Putamen (tissue), 1 donor: ENCODE results near the gene PSMB5.

Experiments
- DNase-seq: peaks from one replicate; pipeline ENCODE4 v3.0.0-alpha.2; 2016; ENCODE audit warnings: low spot score

The PSMB5 gene

DNA sequence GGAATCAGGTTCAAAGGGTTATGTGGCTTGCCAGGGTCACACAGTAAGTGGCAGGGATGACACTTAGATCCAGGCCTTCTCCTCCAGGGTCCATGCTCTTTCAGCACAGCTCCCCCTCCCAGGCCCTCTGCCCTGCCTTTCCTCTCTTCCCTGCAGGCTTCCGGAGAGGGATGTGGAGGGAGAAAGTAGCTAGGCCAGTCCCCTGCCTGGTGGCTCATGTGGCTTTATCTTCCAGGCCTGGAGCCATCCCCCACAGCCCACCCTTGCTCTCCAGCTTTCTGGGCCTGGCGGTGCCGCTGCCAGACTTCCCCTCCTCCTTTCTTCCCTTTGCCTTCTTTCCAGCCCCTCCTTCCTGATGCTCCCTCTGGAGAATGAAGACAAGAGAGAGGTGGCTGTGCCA, 9.1 kb upstream of the PSMB5 start:
- DNase-seq, result no peak

DNA sequence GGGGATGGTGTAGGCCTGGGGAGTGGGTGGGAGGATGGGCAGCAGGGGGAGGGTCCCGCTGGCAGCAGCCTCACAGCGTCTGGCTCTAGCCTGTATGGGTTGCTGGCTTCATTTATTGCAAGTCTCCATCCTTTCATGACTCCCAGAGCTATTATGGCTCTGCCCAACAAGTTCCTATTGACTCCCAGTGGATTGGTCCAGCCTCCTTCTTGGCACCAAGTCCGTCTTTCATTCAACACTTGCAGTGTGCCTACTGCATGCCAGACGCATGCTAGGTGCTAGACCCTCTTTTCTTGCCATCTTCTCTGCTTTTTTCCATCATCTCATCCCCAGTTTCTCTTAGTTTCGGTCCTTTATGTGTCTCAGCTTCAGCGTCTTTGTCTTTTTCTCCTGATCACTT, 8.4 kb upstream of the PSMB5 start:
- DNase-seq, result no peak

DNA sequence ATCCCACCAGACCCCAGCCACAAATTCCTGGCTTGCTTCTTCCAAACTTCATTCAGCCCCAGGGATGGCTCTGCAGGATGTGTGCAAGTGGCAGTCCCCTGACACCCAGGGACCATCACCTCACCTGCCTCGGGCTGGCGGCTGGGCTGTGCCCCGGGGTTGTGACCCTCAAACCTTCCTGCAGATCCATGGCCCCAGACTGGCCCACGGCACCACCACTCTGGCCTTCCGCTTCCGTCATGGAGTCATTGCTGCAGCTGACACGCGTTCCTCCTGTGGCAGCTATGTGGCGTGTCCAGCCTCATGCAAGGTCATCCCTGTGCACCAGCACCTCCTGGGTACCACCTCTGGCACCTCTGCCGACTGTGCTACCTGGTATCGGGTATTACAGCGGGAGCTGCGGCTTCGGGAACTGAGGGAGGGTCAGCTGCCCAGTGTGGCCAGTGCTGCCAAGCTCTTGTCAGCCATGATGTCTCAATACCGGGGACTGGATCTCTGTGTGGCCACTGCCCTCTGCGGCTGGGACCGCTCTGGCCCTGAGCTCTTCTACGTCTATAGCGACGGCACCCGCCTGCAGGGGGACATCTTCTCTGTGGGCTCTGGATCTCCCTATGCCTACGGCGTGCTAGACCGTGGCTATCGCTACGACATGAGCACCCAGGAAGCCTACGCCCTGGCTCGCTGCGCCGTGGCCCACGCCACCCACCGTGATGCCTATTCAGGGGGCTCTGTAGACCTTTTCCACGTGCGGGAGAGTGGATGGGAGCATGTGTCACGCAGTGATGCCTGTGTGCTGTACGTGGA, 7.7 kb upstream of the PSMB5 start, which contains the start of gene PSMB11:
PSMB11 (plus strand) TSS at position 51 of the 804 bp plus-strand sequence; CDS start at position 65, 14 bp downstream.
- DNase-seq, result no peak

DNA sequence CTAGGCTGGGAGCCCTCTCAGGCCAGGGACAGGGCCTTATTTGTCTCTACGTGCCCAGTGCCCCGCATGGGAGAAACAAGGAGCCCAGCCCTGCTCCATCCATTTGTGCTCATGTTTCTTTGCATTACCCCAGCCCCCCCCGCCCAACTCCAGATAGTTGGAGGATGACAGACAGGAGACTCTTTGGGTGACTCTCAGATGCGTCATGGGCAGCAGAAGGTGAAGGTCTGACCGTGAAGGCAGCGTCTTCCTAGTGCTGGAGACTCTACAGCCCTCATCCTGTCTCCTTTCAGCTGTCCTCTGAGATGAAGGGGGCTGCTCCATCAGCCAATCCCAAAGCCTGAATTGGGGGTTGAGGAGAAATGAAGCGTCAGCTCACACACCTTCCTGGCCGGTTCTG, 7.0 kb upstream of the PSMB5 start:
- DNase-seq, result no peak

DNA sequence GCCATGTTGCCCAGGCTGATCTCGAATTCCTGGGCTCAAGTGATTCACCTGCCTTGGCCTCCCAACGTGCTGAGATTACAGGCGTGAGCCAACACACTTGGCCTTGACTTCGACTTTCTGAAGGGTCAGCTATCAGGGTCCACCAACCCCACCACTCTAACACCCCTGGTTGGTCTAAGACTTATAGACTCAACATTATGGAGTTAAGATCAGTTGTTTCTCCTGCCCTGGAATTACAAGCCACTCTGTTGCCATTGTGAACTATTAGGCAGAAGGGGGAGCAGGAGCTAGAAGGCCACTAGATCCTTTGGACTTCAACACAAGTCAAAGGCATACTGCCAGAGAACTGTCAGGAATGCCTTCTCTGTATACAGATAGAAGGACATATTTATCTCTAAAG, 5.4 kb upstream of the PSMB5 start:
- no peak for DNase-seq

DNA sequence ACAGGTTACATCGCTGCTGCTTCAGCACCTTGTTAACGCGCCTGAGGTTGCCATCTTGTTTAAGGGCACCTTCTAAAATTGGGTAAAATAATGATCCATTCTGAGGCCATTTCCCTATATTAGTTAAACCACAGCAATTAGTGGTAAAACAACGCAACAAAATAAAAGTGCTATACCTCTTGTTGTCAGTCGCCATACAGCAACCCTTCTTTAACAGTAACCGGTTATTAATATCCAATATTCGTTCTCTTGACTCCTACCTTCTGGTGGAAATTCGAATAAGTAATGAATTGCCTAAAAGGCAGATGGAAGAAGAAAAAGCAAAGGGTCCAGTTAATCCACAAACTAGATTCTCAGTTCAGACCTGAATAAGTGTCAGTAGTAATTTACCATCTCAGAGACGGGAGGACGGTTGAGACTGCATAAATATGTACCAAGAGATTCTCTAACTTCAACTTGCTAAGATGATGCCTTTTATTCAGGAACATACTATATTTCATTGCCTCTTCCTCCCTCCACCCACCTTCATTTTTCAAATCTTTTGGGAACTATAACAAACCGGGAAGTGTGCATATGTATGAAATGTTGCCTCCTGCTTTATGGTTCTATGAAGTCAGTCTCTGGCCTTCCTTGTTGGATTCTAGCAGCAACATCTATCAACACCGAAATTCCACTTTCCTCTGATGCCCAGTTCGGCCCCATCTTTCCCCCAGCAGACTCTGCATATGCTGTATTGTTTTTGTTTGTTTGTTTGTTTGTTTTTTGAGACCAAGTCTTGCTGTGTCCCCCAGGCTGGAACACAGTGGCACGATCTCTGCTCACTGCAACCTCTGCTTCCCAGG, 824 bp upstream of the PSMB5 start:
- no peak for DNase-seq

DNA sequence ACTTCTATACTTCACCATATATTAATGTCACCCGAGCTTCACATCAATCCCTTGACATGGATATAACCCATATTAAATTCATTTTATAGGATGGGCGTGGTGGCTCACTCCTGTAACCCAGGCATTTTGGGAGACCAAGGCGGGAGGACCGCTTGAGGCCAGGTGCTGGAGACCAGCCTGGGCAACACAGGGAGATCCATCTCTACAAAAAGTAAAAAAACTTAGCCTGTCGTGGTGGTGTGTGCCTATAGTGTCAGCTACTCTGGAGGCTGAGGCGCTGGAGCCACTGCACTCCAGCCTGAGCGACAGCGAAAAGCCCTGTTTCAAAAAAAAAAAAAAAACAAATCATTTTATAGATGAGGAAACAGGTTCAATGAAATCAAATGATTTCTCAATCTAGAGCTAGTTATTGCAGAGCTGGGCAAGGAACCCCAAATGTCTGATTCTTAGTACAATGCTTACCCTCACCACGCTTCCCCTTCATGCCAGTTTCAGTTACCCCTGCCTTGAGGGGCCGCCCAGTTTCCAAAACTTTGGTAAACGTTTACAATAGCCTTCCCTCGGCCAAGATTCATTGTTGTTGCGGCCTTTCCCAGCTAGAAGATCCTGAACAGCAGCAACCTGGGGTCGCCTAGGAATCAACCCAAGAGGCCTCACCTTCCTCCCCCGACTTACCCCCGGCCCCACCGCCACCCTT, 751 bp downstream of the PSMB5 start:
- no peak for DNase-seq

DNA sequence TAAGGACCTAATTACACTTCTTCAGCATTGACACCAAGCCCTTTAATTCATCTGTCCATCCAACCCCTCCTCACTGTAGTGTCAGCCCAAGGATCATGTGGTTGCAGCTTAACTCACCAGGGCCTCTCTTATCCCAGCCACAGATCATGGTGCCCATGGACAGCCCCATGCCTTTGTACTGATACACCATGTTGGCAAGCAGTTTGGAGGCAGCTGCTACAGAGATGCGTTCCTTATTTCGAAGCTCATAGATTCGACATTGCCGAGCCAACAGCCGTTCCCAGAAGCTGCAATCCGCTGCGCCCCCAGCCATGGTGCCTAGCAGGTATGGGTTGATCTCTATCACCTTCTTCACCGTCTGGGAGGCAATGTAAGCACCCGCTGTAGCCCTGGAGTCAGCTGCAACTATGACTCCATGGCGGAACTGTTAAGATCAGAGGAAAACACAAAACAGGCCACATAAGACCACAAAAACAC, 1.4 kb downstream of the PSMB5 start:
- DNase-seq, result no peak

DNA sequence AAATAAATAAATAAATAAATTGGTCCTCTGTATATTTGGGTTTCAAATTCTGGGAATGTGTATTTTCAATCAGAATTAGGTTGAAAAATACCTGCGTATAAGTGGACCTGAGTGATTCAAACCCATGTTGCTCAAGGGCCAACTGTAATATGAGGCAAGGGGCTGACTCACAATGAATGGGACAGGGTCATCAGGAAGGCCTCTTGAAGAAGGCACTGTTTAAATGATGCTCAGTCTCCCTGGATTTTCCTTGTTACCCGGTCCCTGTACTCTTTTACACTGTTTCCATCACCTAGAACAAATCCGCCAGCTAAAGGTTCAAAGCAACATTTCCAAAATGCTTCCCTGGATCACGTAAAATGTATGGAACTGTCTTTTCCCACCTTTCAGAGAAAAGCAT, 3.8 kb downstream of the PSMB5 start:
- no peak for DNase-seq

DNA sequence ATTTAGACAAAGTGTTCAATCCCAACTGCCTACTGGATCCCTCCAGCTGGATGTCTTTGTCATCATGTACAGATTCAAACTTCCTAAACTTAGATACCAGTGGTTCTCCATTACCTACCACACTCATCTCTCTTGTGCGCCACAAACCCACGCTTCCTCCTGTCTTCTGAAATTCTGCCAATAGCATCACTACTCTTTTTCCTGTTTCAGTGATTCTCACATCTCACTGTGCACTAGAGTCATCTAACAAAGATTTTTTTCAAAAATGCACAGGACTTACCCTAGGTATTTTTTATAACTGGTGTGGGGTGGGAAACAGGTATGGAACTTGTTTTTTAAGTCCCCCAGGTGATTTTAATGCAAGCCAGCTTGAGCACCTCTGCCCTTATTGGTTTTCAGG, 5.9 kb downstream of the PSMB5 start:
- no peak for DNase-seq

DNA sequence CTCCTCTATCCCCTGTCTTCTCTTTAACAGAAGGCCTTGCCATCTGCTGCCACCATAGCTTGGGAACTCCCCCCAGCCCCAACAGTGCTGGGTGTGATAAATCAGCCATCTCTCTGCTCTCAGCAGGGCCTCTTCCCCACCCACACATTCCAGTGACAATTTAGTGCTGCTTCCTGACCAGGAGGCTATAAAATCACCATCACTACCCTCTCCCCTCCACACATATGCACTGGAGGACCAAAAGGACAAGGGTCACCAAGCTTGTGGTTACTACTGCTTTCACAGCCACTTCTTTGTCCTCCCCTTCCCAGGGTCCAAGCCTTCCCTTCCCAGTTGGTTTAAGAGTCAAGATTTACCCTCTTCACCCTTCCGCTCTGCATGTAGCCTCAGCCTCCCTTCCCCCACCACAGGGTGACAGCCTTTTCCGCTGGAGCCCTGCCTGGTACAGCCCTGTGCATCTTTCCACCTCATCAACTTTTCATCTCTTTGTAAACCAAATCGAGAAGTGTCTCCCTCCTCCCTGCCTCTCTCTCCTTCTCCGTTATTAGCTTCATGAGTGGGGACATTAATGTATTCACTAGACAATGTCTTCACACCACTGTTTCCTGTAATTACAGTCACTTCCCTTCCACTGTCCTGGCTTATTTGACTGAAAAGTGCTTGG, 9.4 kb downstream of the PSMB5 start:
- DNase-seq, result no peak

DNA sequence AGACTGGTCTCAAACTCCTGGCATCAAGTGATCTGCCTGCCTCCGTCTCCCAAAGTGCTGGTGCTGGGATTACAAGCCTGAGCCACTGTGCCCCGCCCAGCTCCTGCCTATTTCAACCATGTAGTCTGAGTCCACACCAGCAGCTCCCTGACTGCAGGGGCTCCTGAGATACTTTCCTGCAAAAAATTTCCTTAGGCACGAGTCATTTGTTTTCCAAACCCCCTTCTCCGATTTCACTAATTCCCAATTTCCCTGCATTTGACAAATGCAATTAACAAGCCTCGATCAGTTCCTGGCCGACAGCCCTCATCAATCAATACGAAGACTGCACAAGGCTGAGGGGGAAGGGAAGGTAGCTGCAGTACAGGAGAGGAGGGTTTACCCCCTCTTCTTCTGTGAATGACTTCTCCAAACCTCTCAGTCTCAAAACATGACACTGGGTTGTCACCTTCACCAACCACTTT, 10.1 kb downstream of the PSMB5 start:
- DNase-seq, result no peak

DNA sequence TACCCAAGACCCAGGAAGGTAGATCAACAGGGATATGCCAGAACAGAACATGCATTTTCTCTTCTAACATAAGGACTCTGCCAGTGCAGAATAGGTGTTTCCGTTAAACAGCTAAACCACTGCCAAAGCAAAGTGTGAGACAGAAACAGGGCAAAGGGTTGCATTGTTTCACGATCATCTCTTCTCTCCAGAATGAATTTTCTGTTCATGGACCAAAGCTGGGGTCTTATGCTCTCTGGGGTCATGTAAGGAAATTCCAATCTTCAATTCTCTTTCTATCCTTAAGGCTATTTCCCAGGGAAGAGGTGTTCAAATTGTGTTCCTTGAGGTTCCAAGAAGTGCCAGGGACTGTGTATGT, 10.9 kb downstream of the PSMB5 start:
- no peak for DNase-seq

DNA sequence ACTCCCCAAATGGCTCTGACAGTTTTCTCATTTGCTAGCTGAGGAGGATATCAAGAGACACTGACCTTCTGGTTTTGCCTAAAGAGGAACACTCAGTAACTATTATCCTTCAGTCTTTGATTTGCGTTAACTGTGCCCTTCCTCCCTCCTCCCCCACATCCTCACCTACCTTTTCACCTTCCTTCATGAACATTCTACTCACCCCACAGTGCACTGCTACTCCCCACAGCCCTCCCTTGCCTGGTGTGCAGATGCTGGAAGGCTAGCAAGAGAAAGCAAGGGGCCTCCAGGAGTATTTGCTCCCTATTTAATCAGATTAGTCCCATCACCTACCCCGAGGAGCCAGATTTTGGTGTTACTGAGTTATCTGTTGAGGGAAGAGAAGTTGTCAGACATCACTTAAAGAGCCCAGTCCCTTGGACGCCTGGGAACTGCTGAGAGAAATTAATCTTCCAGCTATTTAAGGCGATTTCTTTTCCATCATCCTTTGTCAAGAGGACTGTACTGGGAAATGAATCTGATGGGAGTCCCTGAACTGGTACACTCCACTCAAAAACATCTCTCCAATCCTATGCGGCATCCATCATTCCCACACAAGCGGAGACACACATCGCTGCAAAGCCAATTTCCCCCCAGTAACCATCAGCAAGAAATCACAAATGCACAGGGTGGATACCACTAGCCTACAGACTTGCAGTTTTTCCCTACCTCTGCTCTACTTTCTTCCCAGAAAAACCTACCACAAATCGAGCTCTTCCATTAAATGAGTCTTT, 11.5 kb downstream of the PSMB5 start:
- DNase-seq, result no peak

DNA sequence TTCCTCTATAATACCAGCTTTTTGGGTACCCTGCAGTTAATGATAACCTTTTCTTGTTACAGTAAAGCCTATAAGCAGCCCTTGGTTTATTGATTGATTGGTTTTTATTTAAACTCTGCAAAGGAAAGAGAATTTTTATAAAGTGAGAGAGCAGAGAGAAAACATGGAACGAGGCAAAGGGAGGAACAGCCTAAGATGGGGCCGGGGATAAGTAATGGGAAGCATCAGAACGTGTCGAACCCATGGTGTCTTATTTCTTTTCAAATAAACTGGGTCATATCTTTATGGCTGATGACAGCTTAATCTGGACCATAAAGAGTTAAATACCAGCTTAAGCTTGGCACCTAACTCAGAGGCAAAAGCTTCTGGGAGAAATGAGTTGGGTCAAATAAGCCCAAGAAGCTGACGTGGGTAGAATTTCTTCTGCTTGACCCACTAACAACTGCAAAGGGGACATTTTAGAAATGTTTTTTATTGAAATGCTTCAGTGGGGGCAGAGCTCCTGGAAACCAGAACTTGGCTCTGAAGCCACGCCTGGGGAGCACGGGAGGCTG, 12.7 kb downstream of the PSMB5 start:
- no peak for DNase-seq

DNA sequence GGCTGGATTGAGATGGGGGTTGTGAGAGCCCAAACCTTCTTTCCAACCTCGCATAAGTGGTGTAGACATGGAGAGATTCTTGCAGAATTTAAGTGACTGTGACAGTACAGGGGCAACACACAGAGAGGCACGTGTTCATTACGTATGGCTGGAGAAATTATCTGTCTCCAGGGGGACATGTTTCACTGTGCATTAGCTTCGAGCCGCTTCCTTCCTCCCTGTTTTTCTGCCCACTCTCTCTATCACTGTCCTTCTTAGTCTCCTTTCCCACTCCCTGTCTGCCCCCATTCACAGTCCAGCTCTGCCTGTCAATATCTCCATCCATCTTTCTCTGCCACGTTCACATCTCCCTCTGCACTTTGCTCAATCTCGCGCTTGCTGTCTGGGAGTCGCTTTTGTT, 13.3 kb downstream of the PSMB5 start:
- no peak for DNase-seq

DNA sequence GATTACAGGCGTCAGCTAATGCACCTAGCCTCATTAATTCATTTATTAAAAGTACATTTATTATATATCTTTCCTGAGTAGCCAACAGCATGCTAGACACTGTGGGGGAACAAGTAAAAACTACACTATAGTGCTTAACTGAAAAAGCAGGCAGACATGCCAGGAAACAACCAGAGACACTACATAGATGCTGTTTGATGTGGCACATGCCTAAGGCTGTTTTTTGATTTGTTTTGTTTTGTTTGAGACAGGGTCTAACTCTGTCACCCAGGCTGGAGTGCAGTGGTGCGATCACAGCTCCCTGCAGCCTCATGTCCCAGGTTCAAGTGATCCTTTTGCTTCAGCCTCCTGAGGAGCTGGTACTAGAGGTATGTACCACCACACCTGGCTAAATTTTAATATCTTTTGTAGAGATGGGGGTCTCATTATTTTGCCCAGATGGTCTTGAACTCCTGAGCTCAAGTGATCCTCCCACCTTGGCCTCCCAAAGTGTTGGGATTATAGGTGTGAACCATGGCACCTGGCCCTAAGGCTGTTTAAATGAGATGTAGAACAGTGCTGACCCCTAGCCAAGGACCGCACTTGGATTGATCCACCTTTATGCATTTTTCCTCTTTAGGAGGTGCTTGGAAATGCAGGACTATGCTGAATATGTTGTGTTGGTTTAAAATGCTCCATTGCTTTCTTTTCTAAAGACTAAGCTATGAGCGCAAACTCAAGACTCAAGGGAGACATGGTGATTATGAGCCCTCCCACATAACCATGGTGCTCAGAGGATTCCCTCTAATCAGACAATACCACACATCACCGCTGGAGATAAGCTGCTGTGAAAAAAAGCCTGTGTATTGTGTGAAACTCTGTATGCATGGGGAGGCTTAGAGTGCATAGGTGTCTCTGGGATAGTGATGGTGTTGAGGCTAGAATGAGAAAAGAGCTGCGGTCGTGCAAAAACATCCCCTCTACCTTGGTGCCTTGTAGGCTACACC, 14.3 kb downstream of the PSMB5 start:
- no peak for DNase-seq

DNA sequence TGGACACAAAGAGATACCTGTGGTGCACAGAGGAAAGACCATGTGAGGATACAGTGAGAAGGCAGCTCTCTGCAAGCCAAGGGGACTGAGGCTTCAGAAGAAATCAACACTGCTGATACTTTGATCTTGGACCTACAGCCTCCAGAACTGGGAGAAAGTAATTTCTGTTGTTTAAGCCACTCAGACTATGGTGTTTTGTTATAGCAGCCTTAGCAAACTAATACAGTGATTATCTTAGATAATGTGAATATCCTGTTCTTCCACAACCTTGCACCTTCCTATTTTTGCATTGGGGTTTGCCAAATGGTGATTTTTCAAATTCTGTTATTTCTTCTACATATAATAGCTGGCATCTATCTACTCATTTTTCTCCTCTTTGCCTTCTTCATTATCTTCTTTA, 16.6 kb downstream of the PSMB5 start:
- no peak for DNase-seq

DNA sequence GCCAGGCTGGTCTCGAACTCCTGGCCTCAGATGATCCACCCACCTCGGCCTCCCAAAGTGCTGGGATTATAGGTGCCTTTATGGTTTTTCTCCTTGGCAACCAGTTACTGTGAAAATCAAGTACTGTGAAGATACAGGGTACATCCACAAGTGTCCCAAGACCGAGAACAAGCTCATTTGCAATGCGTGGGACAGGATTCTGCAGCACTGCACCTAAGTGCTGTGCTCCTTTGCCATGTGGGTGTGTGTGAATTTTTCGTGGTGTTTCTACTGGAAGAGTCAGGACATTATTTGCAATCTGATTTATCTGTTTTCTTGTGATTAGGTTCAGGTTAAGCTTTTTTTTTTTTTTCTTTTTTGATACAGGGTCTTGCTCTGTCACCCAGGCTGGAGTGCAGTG, 17.6 kb downstream of the PSMB5 start:
- DNase-seq, result peak; percentile 49

DNA sequence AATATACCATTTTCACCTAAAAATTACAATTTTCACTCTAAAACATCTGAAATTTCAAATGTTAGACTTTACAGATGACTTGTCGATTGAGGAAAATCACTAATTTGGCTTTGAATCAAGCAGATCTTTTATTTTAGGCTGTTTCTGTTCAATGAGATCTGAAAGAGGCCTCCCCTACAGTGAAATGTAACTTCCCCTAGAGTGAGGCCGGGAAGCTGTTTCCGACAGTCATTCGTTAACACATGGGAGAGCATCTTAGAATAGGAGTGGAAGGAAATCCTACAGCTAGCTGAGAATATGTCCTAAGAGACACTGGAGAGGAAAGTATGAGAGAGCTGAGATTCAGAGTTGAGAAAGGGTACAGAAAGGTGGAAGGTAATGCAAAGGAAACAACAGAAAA, 19.1 kb downstream of the PSMB5 start:
- DNase-seq, result no peak
